ENCODE measurements around the gene GANAB. TPM values are rescaled to one million over a fixed set of nuclear protein-coding genes. Genes with fewer than 3 reads are reported as not detected.
"Not testable (repeated sequence)": the region's sequence is repeated elsewhere in the genome, so short reads cannot be mapped to it uniquely, and the experiment has no call there.

GANAB gene
- total RNA-seq (ENCODE audit: low replicate concordance): 203 and 208 TPM in 2 replicates

DNA sequence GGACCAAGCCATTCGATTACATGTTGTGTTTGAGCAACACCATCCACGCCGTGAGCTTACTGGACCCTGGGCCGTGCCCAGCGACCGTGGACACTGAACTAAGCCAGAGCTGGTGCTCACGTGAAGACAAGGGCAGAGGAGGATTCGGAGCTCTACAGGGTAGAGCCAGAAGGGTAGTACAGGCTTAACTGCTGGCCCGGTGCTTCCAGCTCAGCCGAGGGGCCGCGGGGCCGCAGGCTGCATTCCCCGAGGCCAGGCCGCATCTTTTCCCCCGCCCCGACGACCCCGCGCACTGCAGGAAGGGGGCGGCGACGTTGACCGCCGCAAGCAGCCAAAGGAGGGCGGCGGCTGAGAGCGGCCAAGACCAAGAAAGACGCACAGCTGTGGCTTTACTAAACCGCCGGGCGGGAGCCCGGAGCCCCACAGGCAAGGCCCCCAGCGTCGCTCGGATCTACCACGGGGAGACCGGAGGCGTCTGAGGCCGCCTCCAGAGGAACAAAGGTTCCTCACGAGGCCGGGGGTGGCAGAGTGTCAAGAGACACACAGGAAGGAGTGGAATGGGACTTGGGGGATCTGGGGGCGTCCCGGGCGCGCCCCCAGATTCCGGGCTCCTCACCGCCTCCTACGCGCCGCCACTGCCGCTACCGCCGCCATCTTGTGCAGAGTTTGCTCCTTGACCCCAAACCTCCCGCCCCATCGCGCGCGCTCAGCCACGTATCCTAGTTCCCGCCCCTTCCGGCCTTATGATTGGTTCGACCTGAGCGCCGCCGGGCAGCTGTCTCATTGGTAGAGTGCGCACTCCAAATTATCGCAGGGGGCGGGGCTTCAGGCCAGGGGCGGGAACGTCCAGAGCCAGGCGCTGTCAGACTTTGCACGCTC lies at the start of gene GANAB:
Gene GANAB, minus strand, starts transcription at position 668 of the 879 bp plus-strand sequence. Its CDS starts 14 bp downstream, at position 654.
- H3K4me3 ChIP-seq (ENCODE audit: low read depth, low read length): peak within 1 kb of the TSS; percentile 93
- no peak for TF ChIP-seq CTCF (IDR thresholded peaks at IDR 0.05; ENCODE audit: insufficient read depth, low read length)
- DNase-seq (ENCODE audit: low read depth): peak; percentile 96

GRCh38 chr11:62694455-62695167 lies 48.2 kb upstream of the GANAB start:
- H3K4me3 ChIP-seq (ENCODE audit: low read depth, low read length): no peak overlapping the region
- peak; percentile 91 for DNase-seq (ENCODE audit: low read depth)
- peak; percentile 85 for TF ChIP-seq CTCF (IDR thresholded peaks at IDR 0.05; ENCODE audit: insufficient read depth, low read length)

DNA sequence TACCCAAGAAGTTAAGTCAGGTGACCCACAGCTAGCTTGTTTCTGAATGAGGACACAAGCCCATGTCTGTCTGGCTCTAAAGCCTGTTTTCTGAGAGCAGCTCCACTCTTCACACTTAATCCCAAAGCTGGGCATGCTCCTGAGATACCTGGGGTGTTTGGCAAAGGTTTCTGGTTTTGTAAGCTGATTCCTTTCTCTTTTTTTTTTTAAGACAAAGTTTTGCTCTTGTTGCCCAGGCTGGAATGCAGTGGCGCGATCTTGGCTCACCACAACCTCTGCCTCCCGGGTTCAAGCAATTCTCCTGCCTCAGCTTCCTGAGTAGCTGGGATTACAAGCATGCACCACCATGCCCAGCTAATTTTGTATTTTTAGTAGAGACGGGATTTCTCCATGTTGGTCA lies 47.2 kb upstream of the GANAB start:
- not testable (repeated sequence) for DNase-seq (ENCODE audit: low read depth); H3K4me3 ChIP-seq (ENCODE audit: low read depth, low read length)

DNA sequence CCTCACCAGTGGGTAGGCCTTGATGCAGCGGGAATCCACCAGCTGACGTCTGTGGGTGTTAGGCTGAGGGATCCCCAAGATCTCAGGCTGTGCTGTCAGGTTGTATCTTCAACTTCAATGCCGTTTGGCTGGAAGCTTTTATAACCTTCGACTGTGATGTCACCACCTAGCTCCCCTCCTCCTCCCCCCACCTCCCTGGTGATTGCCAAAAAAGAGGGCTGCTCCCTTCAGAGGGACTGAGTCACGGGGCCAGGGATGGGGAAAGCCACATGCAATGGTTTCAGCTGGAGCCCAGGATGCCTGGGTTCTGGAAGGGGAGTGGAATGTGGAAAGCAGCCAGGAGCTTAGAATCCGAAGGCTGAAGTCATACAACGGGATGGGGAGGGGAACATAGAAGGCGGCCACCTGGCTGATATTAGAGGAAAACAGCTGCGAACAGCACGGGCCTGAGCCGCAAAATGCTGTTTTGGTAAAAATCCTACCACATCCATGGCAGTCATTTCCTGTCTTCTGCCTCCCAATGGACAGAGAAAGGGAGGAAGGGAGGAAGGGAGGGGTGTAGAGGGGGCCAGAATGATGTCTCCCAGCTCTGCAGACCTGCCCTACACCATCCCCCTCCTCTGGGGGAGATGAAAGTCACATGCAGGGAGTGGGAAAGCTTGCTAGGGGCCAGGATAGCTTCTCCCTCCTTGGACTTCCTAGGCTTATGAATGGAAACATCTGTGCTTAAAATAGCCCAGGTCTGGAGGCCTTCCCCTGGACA lies 43.2 kb upstream of the GANAB start, which contains the start of gene LRRN4CL:
Gene LRRN4CL, minus strand, starts transcription at position 110 of the 763 bp plus-strand sequence. CDS start 1,022 bp downstream, outside the sequence.
- DNase-seq (ENCODE audit: low read depth): peak; percentile 99
- TF ChIP-seq CTCF (IDR thresholded peaks at IDR 0.05; ENCODE audit: insufficient read depth, low read length): no peak
- H3K4me3 ChIP-seq (ENCODE audit: low read depth, low read length): peak within 1 kb of the TSS; percentile 84

DNA sequence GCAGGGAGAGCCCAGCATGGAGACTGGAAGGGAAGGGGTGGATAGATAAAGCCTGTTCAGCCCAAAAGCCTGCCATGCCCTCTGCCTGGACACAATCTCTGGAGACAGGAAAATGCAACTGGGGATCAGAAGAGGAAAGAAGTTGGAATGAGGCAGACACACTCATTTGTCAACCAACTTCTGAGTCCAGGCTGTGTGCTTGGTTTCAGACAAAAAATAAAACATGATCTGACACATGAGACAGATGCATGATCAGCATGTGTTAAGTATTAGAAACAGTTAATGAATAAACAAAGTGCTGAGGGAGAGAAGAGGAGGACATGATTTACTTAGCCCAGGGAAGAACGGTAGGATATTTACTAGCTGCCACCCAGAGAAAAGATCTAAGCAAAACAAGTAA lies 42.1 kb upstream of the GANAB start:
- DNase-seq (ENCODE audit: low read depth): peak; percentile 39
- no peak for TF ChIP-seq CTCF (IDR thresholded peaks at IDR 0.05; ENCODE audit: insufficient read depth, low read length)
- H3K4me3 ChIP-seq (ENCODE audit: low read depth, low read length): peak overlapping the region; percentile 84

GRCh38 chr11:62687508-62688396 lies 41.3 kb upstream of the GANAB start:
- no peak for TF ChIP-seq CTCF (IDR thresholded peaks at IDR 0.05; ENCODE audit: insufficient read depth, low read length)
- peak overlapping the region; percentile 84 for H3K4me3 ChIP-seq (ENCODE audit: low read depth, low read length)

More at GRCh38 chr11:62687508-62688396, 41.3 kb upstream of the GANAB start:
- no peak for DNase-seq (ENCODE audit: low read depth)
